Spleen (tissue), 7 donors: ENCODE data around the gene ZNF431.

ENCODE experiments used
- CTCF ChIP-seq, 11 experiments: fragments of 200-600 bp in 7 of 11; fragments of 450-650 bp in 4 of 11; sonication (generic) in 4 of 11; IDR thresholded peaks in 8 of 11; conservative IDR thresholded peaks in 3 of 11; 1 replicate in 7 of 11; 2 replicates in 4 of 11; pipeline versions ENCODE4 v1.4.0 to v1.8.0; 2016 to 2021; ENCODE audit warnings: antibody characterized with exemption in 11 of 11, inconsistent platforms in 4 of 11, mild to moderate bottlenecking in 1 of 11
- POLR2A ChIP-seq, 3 donors: fragments of 450-650 bp; IDR thresholded peaks; one replicate each; pipeline ENCODE4 v1.5.1; 2017; ENCODE audit warnings: antibody characterized with exemption in 3 of 3, mild to moderate bottlenecking in 1 of 3
- donor health status: DM: no; HTN: no; CAD: no; lungs with moderate emphysema.
- donor health status: DM: no; HTN: no; CAD: no.
- donor health status: DM: no; HTN: no; CAD: no.

GRCh38 chr19:21148681-21149080 is 6.8 kb downstream of the ZNF431 start:
- TF ChIP-seq POLR2A (IDR thresholded peaks at IDR 0.05) (no peak), CTCF (IDR thresholded peaks at IDR 0.05 in 8 of 11, conservative IDR thresholded peaks at IDR 0.05 in 3 of 11) (no peak)
